ENCODE measurements around the gene GTF3C1.
"Not testable (repeated sequence)": the region's sequence is repeated elsewhere in the genome, so short reads cannot be mapped to it uniquely, and the experiment has no call there.

The GTF3C1 gene

DNA sequence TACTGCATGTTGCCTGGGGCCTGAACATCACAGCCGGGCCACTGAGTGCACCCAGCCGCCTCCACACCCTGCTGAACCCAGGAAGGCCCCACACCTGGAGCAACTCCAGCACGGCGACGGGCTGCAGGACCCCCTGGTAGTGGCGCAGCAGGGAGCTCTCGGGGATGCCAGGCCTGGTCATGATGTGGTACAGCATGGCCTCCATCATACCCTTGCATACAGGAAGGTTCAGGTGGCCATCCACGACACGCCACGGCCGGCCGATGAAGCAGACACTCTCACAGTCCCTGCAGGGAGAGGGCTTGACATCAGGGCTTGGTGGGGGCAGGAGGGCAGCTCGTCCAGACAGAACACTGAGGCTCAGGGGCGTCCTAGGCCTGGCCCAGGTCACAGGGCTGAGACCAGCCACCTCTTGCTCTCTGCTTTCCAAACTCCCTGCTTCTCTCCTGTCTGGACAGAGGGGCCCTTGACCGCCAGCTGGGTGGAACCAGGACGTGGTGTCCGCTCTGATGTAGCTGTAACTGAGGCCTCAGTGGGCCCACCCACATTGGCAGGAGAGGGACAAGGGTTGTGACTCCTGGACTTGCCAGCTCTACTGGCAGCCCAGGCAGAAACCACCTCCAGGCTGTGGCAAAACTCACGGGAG, 87.4 kb downstream of the GTF3C1 start:
- DNase-seq: no peak

DNA sequence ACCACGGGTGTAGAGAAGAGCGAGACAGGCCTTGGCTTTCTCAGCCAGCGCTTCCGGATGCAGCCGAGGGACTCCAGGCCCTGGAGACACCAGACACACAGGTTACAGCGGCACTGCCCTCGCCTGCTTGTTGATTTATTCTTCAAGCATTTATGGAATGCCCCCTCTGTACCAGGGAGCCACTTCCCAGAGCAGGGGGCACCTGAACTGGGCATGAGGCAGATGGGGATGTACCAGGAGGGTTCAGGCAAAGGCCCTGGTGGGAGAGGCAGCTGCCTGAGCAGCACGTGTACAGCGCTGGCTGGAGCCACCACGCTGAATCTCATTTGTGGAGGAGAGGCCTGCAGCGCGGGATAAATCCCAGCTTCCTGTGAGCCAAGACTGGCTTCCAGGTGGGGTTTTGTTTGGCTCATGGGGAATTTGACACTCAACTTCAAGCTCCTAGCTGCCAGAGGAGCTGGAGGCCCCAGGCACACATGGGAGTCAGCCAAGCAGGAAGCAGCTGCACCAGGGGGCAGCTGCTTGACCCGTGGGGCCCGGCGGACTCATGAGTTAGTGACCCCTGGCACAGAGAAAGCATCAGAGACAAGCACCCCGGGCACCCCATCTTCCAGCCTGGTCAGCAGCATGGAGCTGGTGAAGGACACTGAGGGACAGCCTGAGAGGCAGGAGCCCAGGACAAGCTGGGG, 88.1 kb downstream of the GTF3C1 start:
- DNase-seq: no peak

DNA sequence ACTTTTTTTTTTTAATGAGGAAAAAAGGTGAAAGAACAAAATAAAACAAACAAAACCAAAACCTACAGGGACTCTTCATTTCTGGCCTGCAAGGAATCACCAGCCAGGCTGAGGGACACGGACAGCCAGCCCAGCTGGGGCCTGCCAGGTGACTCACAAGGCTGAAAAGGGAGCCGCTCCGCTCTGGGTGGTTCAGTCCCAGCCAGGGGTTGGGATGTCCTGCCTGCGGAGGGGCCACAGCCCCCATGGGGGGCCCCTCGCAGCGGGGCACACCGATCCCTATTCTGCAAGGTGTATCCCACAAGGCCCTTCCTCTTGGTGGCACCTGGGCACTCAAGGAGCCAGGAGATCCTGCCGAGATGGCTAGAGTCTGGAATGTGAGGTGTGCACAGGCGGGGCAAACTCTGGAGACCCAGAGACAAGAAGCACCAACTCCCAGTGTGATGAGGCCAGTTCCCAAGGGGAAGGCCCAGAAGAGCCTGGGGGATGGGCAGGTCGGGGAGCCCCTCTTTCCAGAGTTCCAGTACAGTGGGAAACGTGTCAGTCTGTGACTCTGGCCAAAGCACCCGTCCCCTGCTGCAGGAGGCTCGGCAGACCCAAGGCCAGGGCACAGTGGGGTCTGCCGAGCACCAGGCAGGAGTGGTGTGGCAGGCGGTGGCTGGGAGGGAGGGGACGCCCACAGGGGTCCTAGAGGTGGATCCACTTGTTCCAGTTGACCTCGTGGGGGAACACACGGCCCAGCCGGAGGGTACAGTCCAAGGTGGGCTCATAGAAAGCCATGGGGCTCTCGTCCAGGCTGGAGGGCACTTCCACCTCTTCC, 88.8 kb downstream of the GTF3C1 start:
- no peak for DNase-seq

DNA sequence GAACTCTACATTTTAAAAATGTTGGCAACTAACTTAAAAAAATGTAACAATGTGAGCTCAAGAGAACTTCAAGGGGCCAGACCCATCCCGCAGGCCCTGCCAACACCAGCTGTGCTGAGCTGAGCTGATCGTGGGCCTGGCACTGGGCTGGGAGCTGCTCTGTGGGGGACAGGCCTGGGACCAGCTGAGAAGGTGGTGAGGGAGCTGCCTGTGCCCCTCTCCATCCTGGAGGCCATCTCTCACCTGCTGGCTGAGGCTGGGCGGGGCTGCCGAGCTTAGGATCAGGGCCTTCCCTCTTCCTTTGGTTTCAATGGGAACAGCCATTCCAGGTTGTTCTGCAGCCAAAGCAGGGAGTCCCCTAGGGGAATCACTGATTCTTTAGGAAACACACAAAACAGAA, 89.5 kb downstream of the GTF3C1 start:
- no peak for DNase-seq

DNA sequence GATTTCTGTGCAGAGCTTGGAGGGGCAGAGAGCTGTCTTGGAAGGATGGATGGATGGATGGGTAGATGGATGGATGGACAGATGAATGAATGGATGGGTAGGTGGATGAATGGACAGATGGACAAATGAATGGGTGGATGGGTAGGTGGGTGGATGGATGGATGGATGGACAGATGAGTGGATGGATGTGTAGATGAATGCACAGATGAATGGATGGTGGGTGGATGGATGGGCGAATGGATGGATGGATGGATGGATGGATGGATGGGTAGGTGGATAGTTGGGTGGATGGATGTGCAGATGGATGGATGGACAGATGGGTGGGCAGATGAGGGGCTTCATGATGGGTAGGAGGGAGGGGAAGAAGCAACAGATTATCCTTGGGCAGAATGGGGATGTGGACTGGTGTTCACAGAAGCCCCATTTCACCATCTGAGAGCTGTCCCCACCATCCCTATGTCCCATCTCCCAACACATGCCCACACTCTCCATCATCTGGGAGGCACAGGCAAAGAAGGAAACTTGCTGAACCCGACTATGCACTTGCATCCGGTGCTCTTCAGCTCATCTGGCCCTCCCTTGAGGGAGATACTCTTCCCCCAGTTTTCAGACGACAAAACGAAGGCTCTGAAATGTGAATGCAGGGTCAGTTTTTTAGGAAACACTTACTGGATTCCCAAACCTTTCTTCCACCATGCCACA, 90.6 kb downstream of the GTF3C1 start:
- no peak for DNase-seq

DNA sequence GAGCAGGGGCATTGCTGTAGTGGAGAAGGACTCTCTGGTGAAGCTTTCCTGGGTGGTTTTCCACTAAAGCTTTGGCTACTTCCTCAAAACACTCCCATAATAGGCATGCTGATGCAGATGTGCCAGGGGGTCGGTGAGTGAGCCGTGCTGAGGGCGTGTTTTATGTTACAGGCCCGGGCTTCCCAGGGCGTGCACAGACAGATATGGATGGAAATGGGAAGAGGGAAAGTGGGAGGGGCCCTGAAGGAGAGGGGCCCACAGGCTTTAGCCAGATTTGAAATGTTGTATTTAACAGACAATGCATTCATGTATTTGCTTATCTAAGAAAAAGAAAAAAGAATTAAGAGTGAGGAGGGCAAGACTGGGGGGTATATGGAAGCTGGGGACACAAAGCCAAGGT, 91.5 kb downstream of the GTF3C1 start:
- DNase-seq: no peak

DNA sequence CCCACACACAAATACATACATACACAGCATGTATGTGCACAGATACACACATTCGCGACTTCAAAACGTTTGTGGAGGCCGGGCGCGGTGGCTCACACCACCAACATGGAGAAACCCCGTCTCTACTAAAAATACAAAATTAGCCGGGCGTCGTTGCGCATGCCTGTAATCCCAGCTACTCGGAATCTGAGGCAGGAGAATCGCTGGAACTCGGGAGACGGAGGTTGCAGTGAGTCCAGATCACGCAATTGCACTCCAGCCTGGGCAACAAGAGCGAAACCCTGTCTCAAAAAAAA, 92.2 kb downstream of the GTF3C1 start:
- not testable (repeated sequence) for DNase-seq

DNA sequence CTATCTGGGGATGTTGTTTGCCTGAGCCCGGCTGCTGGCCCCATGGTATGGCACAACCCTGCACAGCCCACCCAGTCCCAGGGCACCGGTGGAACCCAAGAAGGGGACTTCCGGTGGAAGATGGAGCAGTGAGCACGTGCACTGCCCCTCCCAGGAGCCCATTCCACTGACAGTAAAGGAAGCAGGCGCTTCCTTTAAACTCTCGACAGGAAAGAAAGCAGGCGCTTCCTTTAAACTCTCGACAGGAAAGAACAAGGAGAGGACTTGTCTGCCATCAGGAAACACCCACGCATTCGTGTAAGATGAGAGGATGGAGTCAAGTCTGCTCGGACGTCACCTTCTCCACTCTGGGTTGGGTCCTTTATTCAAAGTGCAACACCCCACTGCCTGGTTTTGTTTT, 94.0 kb downstream of the GTF3C1 start:
- DNase-seq: no peak

DNA sequence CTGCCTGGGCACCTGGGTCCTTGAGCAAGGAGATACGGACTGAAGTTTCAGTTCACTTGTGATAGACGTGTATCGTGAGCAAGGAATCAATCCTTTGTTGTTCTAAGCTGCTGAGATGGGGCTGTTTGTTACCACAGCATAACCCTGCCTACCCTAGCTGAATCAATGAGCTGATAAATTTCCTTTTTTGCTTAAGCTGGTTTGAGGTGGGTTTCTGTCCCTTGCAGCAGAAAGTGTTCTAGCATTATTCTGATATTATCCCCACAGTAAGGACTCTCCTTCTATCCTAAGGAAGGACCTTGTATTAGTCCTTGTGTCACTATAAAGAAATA, 96.3 kb downstream of the GTF3C1 start:
- no peak for DNase-seq

DNA sequence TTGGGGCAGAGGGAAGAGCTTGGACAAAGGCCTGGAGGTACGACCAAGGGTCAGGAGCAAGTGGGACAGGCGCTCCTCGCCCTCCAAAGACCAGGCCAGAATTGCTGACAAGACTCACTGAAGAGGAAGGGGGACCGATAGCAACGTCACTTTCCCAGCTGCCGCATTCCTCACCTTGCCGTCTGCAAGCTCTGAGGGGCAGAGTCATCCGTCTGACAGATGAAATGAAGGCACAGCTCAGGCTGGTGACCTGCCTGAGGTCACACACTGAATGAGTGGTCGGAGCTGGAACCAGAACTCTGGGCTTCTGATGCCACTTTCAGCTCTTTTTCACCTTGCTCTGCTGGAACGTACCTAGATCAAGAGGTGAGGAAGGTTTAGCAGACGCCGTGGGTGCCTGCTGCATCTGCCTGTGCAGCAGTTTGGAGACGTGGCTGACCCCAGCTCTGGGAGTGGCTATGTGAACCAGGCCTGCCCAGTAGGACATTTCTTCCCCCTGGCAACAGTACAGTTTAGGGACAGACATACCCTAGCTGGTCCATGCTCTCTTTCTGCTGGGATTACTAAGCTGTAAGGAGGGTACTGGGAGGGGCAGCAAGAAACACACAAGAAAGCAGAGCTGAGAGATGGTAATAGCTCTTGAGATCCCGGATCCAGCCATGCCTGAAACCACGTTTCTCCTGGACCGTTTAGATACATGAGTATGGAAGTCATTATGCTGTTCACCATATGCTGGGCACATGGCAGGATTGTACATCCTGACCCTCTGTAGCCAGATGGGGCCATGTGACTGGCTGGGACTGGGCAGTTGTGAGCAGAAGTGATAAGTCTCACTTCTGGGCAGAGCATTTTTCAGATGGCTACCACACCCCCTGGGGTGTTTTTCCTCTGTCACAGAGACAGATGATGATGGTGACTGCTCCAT, 96.9 kb downstream of the GTF3C1 start:
- DNase-seq: no peak

DNA sequence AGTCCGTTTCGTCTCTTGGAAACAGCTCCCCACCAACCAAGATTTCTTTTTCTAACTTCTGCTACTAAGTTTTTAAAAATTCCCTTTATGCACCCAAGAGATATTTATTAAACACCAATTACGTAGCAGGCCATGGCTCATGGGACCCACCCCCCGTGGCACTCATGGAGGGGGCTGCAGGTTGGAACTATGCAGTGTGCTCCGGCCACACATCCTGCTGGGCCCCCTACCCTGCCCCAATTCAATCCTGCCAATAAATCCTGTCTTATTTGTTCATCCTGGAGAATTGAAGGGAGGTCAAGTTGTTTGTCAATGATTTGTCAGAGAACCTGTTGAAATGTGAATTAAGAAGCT, 99.5 kb downstream of the GTF3C1 start:
- no peak for DNase-seq

DNA sequence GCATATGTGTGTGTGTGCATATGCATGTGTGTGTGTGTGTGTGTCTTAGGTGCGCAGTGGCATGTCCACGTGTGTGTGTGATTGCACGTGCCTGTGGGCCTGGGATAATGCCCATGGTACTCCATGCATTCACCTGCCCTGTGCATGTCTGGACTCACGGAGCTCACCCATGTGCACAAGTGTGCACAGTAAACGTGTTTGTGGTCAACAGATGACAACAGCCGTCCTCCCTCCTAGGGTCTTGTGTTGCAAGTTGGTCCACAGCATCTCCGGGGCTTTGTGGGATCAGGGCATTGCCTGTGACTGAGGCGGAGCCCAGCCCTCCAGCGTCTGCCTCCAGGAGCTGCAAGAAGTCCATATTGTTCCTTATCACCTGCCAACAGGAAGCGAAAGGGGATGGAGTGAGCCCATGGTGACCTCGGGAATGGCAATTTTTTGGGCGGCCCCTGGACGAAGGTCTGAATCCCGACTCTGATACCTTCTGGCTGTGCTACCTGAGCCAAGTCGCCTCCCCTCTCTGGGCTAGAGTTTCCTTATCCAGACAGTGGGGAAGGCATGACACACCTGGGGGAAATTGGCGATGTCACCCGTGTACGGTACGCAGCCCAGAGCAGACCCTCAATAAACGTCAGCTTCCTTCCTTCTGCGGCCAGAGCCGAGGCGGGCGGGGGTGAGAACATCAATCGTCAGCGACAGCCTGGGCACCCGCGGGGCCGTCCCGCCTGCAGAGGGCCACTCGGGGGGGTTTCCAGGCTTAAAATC, 100.1 kb downstream of the GTF3C1 start:
- DNase-seq: no peak

DNA sequence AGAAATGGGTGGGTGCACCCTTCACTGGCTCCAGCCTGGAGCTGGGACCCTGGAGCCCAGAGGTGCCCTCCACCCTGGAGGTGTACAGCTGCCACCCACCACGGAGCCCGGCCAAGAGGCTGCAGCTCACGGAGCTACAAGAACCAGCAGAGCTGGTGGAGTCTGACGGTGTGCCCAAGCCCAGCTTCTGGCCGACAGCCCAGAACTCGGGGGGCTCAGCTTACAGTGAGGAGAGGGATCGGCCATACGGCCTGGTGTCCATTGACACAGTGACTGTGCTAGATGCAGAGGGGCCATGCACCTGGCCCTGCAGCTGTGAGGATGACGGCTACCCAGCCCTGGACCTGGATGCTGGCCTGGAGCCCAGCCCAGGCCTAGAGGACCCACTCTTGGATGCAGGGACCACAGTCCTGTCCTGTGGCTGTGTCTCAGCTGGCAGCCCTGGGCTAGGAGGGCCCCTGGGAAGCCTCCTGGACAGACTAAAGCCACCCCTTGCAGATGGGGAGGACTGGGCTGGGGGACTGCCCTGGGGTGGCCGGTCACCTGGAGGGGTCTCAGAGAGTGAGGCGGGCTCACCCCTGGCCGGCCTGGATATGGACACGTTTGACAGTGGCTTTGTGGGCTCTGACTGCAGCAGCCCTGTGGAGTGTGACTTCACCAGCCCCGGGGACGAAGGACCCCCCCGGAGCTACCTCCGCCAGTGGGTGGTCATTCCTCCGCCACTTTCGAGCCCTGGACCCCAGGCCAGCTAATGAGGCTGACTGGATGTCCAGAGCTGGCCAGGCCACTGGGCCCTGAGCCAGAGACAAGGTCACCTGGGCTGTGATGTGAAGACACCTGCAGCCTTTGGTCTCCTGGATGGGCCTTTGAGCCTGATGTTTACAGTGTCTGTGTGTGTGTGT, 100.9 kb downstream of the GTF3C1 start:
- DNase-seq: no peak

DNA sequence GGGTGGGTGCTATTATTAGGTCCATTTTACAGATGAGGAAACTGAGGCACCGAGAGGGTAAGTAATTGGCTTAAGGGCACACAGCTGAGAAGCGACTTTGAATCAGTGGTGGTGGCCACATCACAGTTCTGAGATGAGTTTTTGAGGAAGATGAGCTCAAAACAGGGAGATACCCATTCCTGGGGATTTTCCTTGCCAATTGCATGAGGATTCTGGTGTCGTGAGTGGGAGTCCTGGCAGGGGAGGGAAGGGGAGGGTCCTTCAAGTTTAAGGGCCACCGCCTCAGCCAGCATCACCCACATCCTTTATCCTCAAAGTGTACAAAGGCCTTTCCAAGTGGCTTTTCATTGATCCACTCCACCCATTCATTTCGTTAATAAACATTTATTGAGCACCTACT, 102.4 kb downstream of the GTF3C1 start:
- no peak for DNase-seq

DNA sequence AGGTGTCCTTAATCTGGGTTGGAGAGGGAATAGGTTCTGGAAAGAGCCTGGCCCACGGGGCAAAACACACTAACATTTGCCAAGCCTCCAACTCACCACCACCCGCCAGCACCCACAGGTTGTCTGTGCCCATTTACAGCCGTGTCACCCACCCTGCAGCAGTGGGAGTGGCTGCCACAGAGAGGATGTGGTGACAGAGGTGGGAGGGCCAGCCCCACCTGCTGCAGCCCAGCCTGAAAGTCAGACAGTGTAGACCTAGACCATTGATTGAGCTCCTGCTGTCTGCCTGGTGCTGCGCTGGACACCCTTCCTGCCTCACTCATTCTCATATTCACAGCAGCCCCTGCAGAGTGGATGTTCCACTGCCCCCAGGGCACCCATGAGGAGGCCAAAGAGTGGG, 103.0 kb downstream of the GTF3C1 start:
- no peak for DNase-seq

DNA sequence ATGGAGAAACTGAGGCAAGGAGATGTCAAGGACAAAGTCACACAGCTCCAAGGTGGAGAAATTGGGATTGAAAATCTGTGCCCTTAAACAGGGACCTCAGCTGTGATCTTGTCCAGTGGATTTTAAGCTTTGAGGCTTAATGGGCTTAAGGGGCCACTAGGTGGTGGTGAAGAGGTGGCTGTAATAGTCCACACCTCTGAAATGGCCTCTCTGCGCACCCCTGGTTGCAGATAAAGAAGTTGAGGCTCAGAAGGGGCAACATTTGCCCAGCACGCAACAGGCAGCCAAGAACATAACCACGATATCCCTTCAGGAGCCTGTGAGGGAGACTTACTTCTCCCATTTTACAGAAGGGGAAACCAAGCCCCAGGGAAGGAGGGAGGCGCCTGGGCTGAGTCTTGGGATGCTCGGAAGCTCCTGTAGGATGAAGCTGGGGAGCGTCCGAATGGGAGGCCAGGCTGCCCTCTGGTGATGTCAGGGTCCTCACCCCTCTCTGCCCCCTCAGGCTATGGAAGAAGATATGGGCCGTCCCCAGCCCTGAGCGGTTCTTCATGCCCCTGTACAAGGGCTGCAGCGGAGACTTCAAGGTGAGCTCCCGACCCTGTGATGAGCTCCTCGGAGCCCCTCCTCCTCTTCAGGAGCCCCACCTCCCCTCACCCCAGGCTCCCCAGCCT, 104.1 kb downstream of the GTF3C1 start:
- no peak for DNase-seq

DNA sequence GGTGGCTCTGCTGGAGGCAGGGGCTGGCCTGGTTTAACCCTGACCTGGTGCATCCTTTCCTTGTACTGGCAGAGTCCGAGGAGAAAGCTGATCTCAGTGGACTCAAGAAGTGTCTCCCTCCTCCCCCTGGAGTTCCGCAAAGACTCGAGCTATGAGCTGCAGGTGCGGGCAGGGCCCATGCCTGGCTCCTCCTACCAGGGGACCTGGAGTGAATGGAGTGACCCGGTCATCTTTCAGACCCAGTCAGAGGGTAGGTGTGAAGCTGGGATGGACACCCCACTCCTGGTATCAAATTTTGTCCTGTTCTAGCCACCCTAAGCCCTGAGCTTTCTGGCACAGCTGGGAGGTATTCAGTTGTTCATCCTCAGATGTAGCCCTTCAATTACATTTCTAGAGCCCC, 105.2 kb downstream of the GTF3C1 start:
- no peak for DNase-seq

DNA sequence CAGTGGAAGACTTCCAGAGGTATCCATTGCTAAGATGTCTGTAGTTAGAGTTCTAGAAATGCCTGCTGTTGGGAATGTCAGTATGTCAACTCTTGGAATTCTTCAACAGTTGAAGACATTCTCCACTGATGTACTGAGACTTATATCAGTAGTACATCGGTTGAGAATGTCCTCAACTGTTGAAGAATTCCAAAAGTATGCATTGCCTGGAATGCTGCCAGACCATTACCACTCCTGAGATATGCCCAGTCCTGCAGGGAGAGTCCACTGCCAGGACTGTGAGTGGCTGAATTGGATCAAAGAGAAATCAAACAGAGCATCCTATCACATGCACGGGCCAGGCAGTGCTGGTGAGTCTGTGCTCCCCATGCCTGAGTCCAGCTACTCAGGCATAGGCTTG, 105.7 kb downstream of the GTF3C1 start:
- DNase-seq: no peak

DNA sequence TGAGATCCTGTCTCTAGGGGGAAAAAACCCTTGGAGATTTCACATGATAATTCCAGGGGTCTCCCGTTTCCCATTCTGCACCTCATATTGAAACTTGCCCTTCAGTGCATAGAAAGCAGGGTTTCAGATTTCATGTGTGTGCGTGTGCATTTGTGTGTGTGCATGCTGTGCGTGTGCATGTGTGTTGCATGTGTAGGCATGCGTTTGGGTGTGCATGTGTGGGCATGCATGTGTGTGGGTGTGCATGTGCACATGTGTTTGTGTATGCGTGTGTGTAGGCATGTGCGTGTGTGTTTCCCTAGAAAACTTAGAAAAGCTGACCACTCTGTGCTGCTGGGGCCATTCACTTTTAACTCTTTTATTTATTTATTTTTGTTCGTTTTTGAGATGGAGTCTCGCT, 107.7 kb downstream of the GTF3C1 start:
- DNase-seq: no peak

DNA sequence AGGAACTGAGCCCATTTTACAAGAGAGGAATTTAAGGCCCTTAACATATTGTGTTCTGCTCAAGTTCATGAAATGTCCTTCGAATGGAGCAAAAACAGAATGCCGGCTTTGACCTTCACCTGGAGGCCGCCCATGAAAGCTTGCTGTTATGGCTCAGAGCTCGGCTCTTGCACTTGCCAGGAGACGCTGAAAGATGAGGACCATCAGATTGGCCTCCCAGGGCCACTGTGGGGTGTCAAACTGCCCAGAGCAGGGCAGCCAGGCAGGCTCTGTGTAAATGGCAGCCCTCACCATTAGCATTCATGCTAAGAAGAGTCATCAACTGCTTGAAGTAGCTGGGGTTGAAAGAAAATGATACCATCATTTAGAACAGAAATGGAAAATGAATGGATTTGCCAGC, 108.4 kb downstream of the GTF3C1 start:
- DNase-seq: no peak

Data from HCEC 1CT (cell line).